ENCODE measurements around the gene ARG2. TPM values are rescaled to one million over a fixed set of nuclear protein-coding genes. Genes with fewer than 3 reads are reported as not detected.

Gene ARG2
- total and polyA plus RNA-seq, 10 of the 15 experiments (the other 5 are each of a cell fraction or from before 2014, with no cell fraction given), result 0.48 to 7.8 (median 1.1) TPM

DNA sequence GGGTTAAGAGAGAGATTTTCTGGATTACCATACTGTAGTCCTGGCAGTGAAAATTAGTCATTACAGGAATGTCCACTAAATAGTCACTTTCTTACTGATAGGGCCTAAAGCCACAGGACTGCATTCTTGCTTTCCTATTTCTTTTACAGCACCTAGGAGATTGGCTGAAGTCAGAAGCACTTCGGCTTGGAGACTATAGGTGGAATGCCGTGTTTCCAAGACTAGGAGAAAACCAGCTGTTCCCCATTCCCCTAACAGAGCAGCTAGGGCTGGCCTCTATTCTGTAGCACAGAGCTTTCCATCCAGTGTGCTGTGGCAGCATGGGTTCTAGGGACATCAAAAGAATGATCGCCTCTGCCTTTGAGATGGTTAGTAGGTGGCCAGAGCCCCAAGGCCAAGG is 34.7 kb upstream of the ARG2 start:
- ChIA-PET RAD21 (ENCODE audit: unreplicated experiment) (interaction anchor here (0.8 to 11.1 kb wide), 13 partner anchors 15 to 253 kb away, joined by 3 to 153 read pairs (median 5); partner anchors contain the start of genes PIGH and RDH12), POLR2A (interaction anchor here (0.6 to 0.9 kb wide), 3 partner anchors 31 to 259 kb away, joined by 3 read pairs; no protein-coding TSS in a partner anchor), CTCF (interaction anchor here (0.7 to 27.6 kb wide), 19 partner anchors 9 to 161 kb away, joined by 3 to 583 read pairs (median 8); partner anchors contain the start of genes PIGH, RDH11 and RDH12), SMC1A (ENCODE audit: uncharacterized antibody, unreplicated experiment) (interaction anchor here (0.9 to 12.1 kb wide), 20 partner anchors 11 to 199 kb away, joined by 3 to 206 read pairs (median 6); partner anchors contain the start of genes ARG2, PIGH and RDH12)
- FAIRE-seq (no peak), DNase-seq (ENCODE audit: low read depth, low spot score) (no peak), ATAC-seq (no peak)
- Histone ChIP-seq H3K27ac (ENCODE audit: control insufficient read depth, insufficient read depth) (no peak overlapping the region), H2AFZ (ENCODE audit: control insufficient read depth, low read depth, low read length) (no peak overlapping the region), H3K36me3 (ENCODE audit: control insufficient read depth in 2 of 2, insufficient read depth in 2 of 2, low read length in 1 of 2) (peaks cover 0 to 8% of the 10 kb centered on the region in 2 experiments; a peak in 2 of 4 replicates), H3K9me3 (replicated peaks; ENCODE audit: control insufficient read depth, insufficient read depth, low read length) (no peaks in the 10 kb centered on the region), H3K9ac (ENCODE audit: control insufficient read depth, insufficient read depth, low read length) (no peak overlapping the region), H3K4me2 (ENCODE audit: control insufficient read depth, insufficient read depth) (no peak overlapping the region), H3K4me3 (no peak overlapping the region), H3K79me2 (ENCODE audit: control insufficient read depth, insufficient read depth, low read length) (no peaks in the 10 kb centered on the region), H3K27me3 (replicated peaks in 1 of 2; ENCODE audit: control insufficient read depth in 2 of 2, insufficient read depth in 2 of 2, low read length in 1 of 2) (no peaks in the 10 kb centered on the region), H4K20me1 (ENCODE audit: control insufficient read depth, insufficient read depth) (no peaks in the 10 kb centered on the region), H3K4me1 (ENCODE audit: control insufficient read depth, insufficient read depth, low read length) (no peaks in the 10 kb centered on the region)
- in situ Hi-C loops (cut with MboI), result loop anchor here (5.0 to 10.0 kb wide), 2 partner anchors 82 to 120 kb away; partner anchors contain the start of gene RDH12
- BruUV-seq (replicated peaks), result no TSS peak
- TF ChIP-seq MTA3 (IDR thresholded peaks at IDR 0.05; ENCODE audit: borderline replicate concordance, low read length) (no peak), FOS (IDR thresholded peaks at IDR 0.05; ENCODE audit: borderline replicate concordance, extremely low read depth, insufficient read length) (no peak), RUNX3 (IDR thresholded peaks at IDR 0.05; ENCODE audit: low read length) (no peak), CBFB (IDR thresholded peaks at IDR 0.05; ENCODE audit: low read depth) (no peak), CHD2 (IDR thresholded peaks at IDR 0.05; ENCODE audit: borderline replicate concordance, low read depth, low read length) (no peak), CBX5 (IDR thresholded peaks at IDR 0.05; ENCODE audit: low read depth) (no peak), TAF1 (IDR thresholded peaks at IDR 0.05; ENCODE audit: borderline replicate concordance, low read depth, low read length) (no peak), ZNF24 (IDR thresholded peaks at IDR 0.05) (no peak), FOXK2 (IDR thresholded peaks at IDR 0.05) (no peak), JUNB (IDR thresholded peaks at IDR 0.05) (no peak), EZH2 (IDR thresholded peaks at IDR 0.05; ENCODE audit: borderline replicate concordance, control insufficient read depth, low read depth, low read length) (no peak), SUZ12 (IDR thresholded peaks at IDR 0.05; ENCODE audit: unreplicated experiment) (no peak), TCF3 (IDR thresholded peaks at IDR 0.05; ENCODE audit: borderline replicate concordance, insufficient read depth, low read depth, low read length) (no peak), TCF7 (IDR thresholded peaks at IDR 0.05; ENCODE audit: borderline replicate concordance) (no peak)
- TF ChIP-seq, protein P1, sequence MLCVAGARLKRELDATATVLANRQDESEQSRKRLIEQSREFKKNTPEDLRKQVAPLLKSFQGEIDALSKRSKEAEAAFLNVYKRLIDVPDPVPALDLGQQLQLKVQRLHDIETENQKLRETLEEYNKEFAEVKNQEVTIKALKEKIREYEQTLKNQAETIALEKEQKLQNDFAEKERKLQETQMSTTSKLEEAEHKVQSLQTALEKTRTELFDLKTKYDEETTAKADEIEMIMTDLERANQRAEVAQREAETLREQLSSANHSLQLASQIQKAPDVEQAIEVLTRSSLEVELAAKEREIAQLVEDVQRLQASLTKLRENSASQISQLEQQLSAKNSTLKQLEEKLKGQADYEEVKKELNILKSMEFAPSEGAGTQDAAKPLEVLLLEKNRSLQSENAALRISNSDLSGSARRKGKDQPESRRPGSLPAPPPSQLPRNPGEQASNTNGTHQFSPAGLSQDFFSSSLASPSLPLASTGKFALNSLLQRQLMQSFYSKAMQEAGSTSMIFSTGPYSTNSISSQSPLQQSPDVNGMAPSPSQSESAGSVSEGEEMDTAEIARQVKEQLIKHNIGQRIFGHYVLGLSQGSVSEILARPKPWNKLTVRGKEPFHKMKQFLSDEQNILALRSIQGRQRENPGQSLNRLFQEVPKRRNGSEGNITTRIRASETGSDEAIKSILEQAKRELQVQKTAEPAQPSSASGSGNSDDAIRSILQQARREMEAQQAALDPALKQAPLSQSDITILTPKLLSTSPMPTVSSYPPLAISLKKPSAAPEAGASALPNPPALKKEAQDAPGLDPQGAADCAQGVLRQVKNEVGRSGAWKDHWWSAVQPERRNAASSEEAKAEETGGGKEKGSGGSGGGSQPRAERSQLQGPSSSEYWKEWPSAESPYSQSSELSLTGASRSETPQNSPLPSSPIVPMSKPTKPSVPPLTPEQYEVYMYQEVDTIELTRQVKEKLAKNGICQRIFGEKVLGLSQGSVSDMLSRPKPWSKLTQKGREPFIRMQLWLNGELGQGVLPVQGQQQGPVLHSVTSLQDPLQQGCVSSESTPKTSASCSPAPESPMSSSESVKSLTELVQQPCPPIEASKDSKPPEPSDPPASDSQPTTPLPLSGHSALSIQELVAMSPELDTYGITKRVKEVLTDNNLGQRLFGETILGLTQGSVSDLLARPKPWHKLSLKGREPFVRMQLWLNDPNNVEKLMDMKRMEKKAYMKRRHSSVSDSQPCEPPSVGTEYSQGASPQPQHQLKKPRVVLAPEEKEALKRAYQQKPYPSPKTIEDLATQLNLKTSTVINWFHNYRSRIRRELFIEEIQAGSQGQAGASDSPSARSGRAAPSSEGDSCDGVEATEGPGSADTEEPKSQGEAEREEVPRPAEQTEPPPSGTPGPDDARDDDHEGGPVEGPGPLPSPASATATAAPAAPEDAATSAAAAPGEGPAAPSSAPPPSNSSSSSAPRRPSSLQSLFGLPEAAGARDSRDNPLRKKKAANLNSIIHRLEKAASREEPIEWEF (IDR thresholded peaks at IDR 0.05; ENCODE audit: insufficient replicate concordance, low read depth, low read length), result no peak
- intact Hi-C loops (cut with micrococcal nuclease; ENCODE audit: unreplicated experiment), result loop anchor here (1.0 kb wide), 2 partner anchors 82 to 119 kb away; no protein-coding TSS in a partner anchor
- 94% methylated on average over 3 of the region's 3 CpGs for WGBS (ENCODE audit: insufficient coverage, insufficient replicate concordance, low lambda C conversion rate, missing lambda C conversion rate)
